H1 (cell line): ENCODE results near the gene TENT5A. TPM values are rescaled to one million over a fixed set of nuclear protein-coding genes. Genes with fewer than 3 reads are reported as not detected.

Experiments
- BACH1 ChIP-seq: IDR thresholded peaks from 2 replicates; pipeline ENCODE4 v1.6.1; 2012; ENCODE audit warnings: low read length, improper control_type of control experiment
- BRCA1 ChIP-seq: IDR thresholded peaks from 2 replicates; pipeline ENCODE4 v1.6.1; 2012; ENCODE audit warnings: low read depth, low read length, improper control_type of control experiment
- CREB1 ChIP-seq: IDR thresholded peaks from 2 replicates; pipeline ENCODE4 v1.6.1; 2012; ENCODE audit warnings: inconsistent platforms
- JUN ChIP-seq: IDR thresholded peaks from 2 replicates; pipeline ENCODE4 v1.6.1; 2011; ENCODE audit warnings: low read depth, mild to moderate bottlenecking, improper control_type of control experiment, low read length
- JUND ChIP-seq: IDR thresholded peaks from 2 replicates; pipeline ENCODE4 v1.6.1; 2011; ENCODE audit warnings: mild to moderate bottlenecking, improper control_type of control experiment, low read length
- KDM1A ChIP-seq: fragments of 200-600, 300-600 bp; sonication (generic); IDR thresholded peaks from 2 replicates; pipeline ENCODE4 v1.7.1; 2016; ENCODE audit warnings: mild to moderate bottlenecking, low read length, borderline replicate concordance
- polyA plus RNA-seq, 7 experiments: library from polyadenylated mRNA; depleted of rRNA in 3 of 7; stranded (reverse) in 5 of 7; unstranded in 2 of 7; fragments of >200 nt in 5 of 7; fragments of 200-250 nt in 2 of 7; gene quantifications; 1 replicate in 5 of 7; 2 replicates in 1 of 7; 4 replicates in 1 of 7; pipeline versions ENCODE4 v1.2.1 to v1.2.3, GENCODE V29; 2011 to 2013; ENCODE audit warnings: missing spikeins in 2 of 7, mixed read lengths in 2 of 7
- total RNA-seq: library from RNA; stranded (reverse); fragmentation: NEBNext Ultra II Directional; extraction: Animal tissue kit (Norgen Biotek cat#: 25700); gene quantifications from 2 replicates; pipeline ENCODE4 v1.2.1, GENCODE V29; 2021

Gene TENT5A
- total and polyA plus RNA-seq, 2 of the 8 experiments (the other 6 are each of a cell fraction or from before 2014, with no cell fraction given) = 0.91 to 2.9 TPM

DNA sequence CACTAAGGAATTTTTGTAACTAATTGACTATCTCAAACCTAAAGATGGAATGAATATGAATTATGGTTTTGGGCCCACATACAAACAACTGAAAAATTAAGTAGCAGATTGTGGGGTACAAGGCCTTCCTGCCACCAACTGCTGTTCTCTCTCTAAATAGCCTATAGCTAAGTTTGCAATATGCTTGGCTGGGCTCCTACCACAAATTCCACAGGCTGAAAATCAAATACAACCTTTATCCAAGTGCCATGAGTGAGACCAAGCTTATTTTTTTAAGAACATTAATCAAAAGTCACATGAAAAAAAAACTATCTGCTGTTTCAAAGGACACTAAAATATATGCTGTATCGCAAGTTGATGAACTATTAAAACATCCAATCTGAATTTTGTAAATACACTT is 52.1 kb downstream of the TENT5A start (continued):
- TF ChIP-seq JUN (no peak), JUND (no peak), BACH1 (no peak), BRCA1 (no peak), KDM1A (no peak), CREB1 (no peak)
